ENCODE results near the gene KCND2.

Gene KCND2

GRCh38 chr7:120639884-120640283 lies 366.9 kb downstream of the KCND2 start:
- TF ChIP-seq CTCF (IDR thresholded peaks at IDR 0.05; ENCODE audit: unreplicated experiment in 3 of 3) = no peak
- Mint-ChIP-seq H3K4me3 (no peak overlapping the region), H3K36me3 (ENCODE audit: low read depth) (no peaks in the 10 kb centered on the region), H3K27ac (no peak overlapping the region), H3K9me3 (no peaks in the 10 kb centered on the region), H3K27me3 (ENCODE audit: low read depth) (no peaks in the 10 kb centered on the region), H3K4me1 (peaks cover 5% of the 10 kb centered on the region)

GRCh38 chr7:120645966-120646365 lies 373.0 kb downstream of the KCND2 start:
- H3K4me1 Mint-ChIP-seq = peaks cover 5% of the 10 kb centered on the region
- H3K27me3 Mint-ChIP-seq (ENCODE audit: low read depth) = no peaks in the 10 kb centered on the region
- TF ChIP-seq CTCF (IDR thresholded peaks at IDR 0.05; ENCODE audit: unreplicated experiment in 3 of 3) = no peak
- no peak overlapping the region for H3K27ac Mint-ChIP-seq
- H3K36me3 Mint-ChIP-seq (ENCODE audit: low read depth) = no peaks in the 10 kb centered on the region
- H3K4me3 Mint-ChIP-seq = no peak overlapping the region
- peaks cover 3% of the 10 kb centered on the region for H3K9me3 Mint-ChIP-seq

GRCh38 chr7:120654241-120654640 lies 381.3 kb downstream of the KCND2 start:
- Mint-ChIP-seq H3K9me3 (peaks cover 8% of the 10 kb centered on the region), H3K27me3 (ENCODE audit: low read depth) (no peaks in the 10 kb centered on the region), H3K4me3 (no peak overlapping the region), H3K27ac (no peak overlapping the region), H3K4me1 (peaks cover 4% of the 10 kb centered on the region), H3K36me3 (ENCODE audit: low read depth) (no peaks in the 10 kb centered on the region)
- TF ChIP-seq CTCF (IDR thresholded peaks at IDR 0.05; ENCODE audit: unreplicated experiment in 3 of 3) = no peak

GRCh38 chr7:120658516-120658915 lies 385.5 kb downstream of the KCND2 start:
- H3K27ac Mint-ChIP-seq = no peak overlapping the region
- no peak for TF ChIP-seq CTCF (IDR thresholded peaks at IDR 0.05; ENCODE audit: unreplicated experiment in 3 of 3)
- no peak overlapping the region for H3K4me3 Mint-ChIP-seq
- H3K27me3 Mint-ChIP-seq (ENCODE audit: low read depth) = no peaks in the 10 kb centered on the region
- no peaks in the 10 kb centered on the region for H3K36me3 Mint-ChIP-seq (ENCODE audit: low read depth)
- peaks cover 4% of the 10 kb centered on the region for H3K4me1 Mint-ChIP-seq
- H3K9me3 Mint-ChIP-seq = no peaks in the 10 kb centered on the region

GRCh38 chr7:120662291-120662690 lies 389.3 kb downstream of the KCND2 start:
- no peak overlapping the region for H3K4me3 Mint-ChIP-seq
- H3K36me3 Mint-ChIP-seq (ENCODE audit: low read depth) = no peaks in the 10 kb centered on the region
- H3K27me3 Mint-ChIP-seq (ENCODE audit: low read depth) = no peaks in the 10 kb centered on the region
- H3K4me1 Mint-ChIP-seq = no peaks in the 10 kb centered on the region
- no peak overlapping the region for H3K27ac Mint-ChIP-seq
- H3K9me3 Mint-ChIP-seq = no peaks in the 10 kb centered on the region
- TF ChIP-seq CTCF (IDR thresholded peaks at IDR 0.05; ENCODE audit: unreplicated experiment in 3 of 3) = no peak

- Mint-ChIP-seq H3K27ac (no peak overlapping the region), H3K4me1 (no peaks in the 10 kb centered on the region), H3K9me3 (no peaks in the 10 kb centered on the region), H3K4me3 (no peak overlapping the region), H3K27me3 (ENCODE audit: low read depth) (no peaks in the 10 kb centered on the region), H3K36me3 (ENCODE audit: low read depth) (no peaks in the 10 kb centered on the region)
- no peak for TF ChIP-seq CTCF (IDR thresholded peaks at IDR 0.05; ENCODE audit: unreplicated experiment in 3 of 3)
Observed at GRCh38 chr7:120665068-120665467, 392.1 kb downstream of the KCND2 start.

Data from nephron (organoid).